ENCODE measurements around the gene SH3PXD2A.

- TF ChIP-seq CTCF (IDR thresholded peaks at IDR 0.05), result no peak
- TF ChIP-seq POLR2A (IDR thresholded peaks at IDR 0.05), result no peak
Measured at GRCh38 chr10:103839872-103840739, 15.3 kb downstream of the SH3PXD2A start.
